ENCODE measurements around the gene GIMAP8.
A peak's percentile ranks its signal among the peaks of the same experiment; 100 is the strongest.

GIMAP8 gene

DNA sequence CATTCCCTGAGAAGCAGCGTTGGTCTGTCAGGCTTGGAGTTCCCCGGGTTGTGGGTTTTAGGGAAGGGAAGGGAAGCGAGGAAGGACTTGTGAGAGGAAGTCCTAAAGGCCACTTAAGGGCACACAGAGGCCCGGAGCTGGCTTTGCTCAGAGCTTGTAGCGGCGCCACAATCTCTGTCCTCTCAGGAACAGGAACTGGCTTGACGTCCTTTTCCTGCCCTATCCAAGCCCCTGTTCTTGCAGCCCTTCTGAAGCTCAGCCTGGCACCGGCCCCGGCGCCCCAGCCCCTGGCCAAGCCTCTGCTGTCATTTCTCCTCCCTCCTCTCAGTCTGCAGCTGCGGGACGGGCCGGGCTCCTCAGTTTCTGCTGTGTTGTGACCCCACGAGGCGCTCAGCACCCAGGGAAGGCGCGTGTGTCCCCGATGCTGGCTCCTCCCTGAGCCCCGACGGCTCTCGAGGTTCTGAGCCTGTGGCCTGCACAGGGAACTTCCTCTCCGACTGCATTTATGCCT is at the start of gene GIMAP8:
Gene GIMAP8 (plus strand): TSS at position 140 of the 511 bp plus-strand sequence. CDS start 16,069 bp downstream, outside the sequence.
- DNase-seq (ENCODE audit: low read depth in 2 of 2): peak; percentile 37 to 48

DNA sequence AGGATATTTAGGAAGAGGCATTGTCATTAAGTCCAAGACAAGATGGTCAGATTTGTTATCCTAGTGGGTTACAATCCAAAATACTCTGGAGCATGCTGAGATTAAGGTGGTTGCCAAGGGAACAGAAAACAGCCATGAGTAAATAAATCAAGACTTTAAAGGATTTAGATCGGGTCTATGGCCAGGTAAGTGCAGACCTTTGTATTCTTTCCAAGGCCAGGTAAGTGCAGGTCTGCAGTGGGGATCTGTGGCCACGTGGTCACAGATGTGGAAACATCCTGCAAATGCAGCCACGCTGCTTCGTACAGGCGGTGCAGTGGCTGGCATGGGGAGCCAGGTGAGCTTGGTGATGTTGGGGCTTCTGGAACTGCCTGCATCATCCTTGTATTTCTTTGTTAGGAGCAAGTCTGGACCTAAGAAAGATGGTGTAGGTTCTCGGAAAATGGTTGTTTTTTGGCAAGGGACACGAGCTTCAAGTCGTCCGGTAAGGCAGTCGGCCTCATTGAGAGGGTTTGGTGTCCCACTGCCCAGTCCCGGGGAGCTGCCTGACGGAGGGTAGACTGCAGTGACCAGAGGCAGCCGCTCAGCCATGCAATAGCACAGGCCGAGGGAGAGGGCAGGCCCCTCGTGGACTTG is 49.5 kb upstream of the GIMAP8 start:
- DNase-seq (ENCODE audit: low read depth in 2 of 2): no peak

DNA sequence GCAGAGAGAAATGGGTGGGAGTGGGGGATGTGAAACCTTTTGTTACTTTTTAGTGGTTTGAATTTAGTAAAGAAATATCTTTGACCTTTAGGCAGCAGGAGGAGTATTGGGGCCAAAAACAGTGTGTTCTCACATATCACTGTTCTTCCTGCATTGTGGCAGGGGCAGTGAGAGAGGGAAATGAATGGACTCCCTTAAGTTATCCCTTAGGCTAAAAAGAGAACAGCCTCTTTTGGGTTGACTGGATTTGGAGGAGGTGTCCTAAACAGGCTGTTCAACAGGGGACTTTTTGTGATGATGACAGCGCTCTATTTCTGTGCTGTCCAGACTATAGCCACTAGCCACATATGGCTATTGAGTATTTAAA is 49.0 kb upstream of the GIMAP8 start:
- DNase-seq (ENCODE audit: low read depth in 2 of 2): no peak

DNA sequence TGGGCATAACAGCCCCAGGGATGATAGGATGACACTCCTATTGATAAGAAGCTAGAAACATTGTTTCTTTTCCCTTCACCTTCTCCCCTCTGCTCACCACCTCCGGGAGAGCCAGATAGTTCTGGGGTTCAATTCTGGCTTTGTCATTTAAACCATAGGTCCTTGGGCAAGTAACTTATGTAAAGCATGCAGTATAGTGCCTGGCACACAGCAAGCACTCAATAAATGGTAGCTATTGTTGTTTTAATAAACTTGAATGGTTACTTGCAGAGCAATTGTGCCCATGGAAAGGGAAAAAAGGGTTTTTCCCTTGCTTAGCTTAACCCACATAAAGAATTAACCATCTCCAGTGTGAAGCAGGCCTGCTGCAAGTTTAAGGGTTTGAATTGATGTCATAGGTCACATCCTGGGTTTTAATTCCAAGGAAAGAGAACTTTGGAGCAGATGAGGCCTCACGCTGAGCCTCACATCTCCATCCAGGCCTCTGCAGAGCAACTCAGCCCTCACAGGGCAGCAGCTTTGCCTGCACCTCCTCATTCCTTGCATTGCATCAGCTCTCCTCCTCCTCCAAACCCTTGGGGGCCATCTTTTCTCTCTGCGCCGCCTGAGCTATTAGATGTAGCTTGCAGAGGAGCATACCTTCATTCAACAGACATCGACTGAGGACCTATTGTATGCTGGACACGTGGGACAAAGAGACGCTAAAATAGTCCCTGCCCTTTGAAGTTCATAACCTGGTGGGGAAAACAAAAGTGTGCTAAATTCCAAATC is 48.4 kb upstream of the GIMAP8 start:
- DNase-seq (ENCODE audit: low read depth in 2 of 2): no peak

DNA sequence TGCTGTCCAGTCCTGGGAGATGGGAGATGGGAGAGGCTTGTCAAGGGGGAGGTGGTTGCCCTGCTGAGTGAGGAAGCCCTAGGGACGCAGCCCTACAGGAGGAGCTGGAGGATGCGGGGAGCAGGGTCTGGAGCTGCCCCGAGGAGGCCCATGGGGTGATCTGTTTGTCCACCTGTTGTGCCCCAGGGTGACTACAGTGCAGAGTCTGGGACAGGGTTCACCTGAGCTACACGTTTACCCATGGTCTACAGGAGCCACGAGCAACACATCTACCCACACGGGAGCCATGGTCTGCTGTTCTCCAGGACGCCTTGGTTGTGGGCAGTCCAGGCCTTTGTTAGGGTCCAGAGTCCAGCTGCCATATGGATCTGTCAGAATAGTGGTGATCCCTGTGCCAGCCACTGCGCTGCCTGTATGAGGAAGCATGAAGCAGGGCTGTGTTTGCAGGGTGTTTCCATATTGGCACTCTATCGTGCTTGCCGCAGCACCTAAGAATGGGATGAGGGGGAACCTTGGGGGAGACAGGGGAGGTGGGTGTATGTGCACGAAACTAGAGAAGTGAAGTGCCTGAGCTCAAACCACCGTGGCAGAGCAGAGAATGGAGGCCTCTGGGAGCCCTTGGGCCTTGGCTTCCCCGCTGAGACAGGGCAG is 47.6 kb upstream of the GIMAP8 start:
- DNase-seq (ENCODE audit: low read depth in 2 of 2): no peak

DNA sequence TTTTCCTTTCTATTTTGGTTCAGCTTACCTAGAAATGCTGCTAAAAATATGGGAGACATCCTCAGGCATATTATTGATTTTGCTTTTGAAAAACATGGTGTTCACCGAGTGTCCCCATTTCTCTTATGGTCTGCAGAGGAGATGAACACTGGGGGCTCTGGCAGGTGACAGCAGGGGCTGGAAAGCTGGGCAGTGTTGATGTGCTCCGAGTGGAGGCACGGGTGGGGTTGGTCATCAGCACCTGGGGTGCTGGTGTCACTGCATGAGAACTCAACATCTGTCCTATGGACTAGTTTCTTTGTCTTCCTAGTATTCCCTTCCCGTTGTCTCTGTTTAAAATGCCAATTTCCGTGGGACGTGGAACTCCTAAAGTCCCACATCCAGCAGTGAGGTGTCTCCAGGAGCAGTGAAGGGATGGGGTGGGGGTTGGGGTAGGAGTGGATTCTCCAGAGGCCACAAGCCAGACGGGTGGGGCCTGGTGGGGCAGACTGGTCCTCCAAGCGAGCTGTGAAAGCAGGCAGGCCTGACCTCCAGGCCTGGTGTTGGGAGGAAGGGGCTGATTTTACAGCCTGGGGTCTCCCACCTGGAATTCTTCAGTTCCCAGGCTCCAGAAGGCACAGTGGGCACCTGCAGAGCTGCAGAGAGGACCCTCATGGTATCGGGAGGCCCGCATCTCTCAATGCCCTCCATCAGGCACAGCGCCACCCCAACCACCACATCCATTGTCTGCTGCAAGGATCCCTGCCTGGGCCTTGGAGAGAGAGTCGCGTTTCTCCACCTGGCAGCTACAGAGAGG is 46.9 kb upstream of the GIMAP8 start:
- no peak for DNase-seq (ENCODE audit: low read depth in 2 of 2)

DNA sequence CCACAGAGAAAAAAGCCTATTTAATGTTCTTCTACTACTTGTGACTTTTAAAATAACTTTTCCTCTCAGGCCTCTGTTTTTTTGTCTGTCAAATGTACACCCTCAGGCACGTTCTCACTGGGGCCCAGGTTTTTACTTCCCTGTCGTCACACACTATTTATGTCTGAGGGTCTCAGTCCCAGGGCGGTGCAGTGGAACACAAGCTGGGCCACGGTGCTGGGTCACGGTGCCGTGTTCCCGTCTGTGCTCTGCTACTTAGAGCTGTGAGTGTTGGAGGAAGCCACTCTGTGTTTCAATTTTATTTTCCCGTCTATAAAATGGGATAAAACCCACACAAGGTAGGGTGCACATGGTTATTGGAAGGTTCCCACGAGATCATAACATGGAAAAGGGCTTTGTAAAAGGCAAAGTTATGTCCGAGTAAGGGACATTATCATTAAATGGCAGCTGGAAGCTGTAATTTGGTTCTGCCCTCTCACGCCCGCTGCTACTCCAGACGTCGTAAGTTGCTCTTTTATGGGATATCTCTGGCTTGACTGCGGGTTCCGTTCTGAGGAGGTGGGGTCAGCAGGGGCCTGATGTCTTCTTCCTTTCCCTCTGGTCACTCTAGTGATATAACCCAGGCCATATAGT is 46.1 kb upstream of the GIMAP8 start:
- no peak for DNase-seq (ENCODE audit: low read depth in 2 of 2)

DNA sequence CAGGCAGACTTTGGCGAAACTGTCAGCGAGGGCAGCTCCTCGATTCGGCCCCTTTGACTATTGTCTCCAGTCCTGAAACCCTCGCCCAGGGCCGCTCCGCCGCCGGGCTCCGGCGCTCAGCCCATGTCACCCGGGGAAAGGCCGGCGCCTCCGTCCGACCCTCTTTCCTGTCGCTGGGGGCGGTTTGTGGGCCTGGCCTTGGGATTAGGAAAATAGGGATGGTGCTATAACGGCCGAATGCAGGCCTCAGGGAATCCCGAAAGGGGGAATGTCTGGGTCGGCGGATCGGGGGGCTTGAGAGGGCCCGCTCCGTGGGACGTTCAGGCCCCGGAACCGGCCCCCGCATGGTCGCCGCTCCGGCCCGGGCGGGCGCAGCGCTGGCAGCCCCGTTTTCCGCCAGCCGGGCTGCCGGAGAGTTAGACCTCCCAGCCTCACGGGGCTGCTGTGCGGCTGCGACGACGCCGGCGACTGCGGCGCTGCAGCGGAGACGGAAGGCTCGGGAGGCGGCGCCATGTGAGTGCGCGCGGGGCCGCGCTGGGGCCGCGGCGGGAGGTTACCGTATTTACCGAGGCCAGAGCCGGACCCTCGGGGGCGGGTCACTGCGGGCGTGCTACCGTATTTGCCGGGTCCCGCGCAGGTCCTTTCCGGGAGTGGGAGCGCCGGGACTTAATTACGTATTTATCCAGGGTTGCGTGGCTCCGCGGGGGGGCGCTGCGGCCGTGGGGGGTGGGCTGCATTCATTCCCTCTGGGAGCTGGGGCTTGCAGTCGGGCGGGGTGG is 45.4 kb upstream of the GIMAP8 start:
- peak; percentile 70 to 74 for DNase-seq (ENCODE audit: low read depth in 2 of 2)

DNA sequence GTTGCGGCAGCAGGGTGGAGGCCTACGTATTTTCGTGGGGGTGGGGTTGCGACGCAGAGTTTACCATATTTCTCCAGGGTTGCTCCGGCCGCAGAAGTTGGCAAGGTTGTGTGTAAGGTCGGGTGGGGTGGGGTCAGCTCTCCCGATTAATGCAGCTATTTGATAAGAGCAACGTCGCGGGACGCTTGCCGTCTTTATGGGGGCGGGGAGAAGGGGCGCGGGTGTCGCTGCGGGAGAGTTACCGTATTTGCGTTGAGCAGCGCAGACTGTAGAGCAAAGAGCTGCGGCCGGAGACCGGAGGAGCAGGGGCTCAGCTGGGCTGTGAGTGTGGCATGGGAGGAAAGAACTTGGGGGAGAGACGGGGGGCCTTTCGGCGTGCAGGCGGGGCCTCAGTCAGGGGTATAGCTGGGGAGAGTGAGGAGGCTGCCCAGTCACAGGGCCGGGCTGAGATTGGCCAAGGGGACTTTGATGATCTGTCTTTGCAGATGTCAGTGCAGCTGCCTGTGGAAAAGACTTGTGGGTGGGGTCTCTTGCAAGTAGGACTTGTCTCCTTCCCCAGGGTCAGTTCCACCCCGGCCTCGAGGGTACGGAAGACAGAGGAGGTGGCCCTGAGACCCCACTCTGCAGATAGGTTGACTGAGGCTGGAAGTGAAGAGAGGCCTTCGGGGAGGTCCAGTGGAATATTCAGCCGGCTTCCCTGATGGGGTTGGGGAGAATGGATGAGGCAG is 44.7 kb upstream of the GIMAP8 start:
- peak in 1 of 2 donors; percentile 16 for DNase-seq (ENCODE audit: low read depth in 2 of 2)

DNA sequence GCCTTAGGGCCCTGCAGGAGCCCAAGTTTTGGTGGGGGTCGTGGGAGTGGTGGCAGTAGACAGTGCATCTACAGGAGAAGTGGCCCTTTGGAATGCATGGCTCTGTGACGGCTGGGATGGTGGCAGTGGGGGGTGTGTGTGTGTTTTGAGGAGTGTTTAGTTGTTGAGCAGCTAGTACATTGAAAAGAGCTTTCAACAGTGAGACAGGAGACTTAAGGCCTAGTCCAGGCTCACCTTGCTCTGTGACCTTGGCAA is 44.2 kb upstream of the GIMAP8 start:
- DNase-seq (ENCODE audit: low read depth in 2 of 2): no peak

DNA sequence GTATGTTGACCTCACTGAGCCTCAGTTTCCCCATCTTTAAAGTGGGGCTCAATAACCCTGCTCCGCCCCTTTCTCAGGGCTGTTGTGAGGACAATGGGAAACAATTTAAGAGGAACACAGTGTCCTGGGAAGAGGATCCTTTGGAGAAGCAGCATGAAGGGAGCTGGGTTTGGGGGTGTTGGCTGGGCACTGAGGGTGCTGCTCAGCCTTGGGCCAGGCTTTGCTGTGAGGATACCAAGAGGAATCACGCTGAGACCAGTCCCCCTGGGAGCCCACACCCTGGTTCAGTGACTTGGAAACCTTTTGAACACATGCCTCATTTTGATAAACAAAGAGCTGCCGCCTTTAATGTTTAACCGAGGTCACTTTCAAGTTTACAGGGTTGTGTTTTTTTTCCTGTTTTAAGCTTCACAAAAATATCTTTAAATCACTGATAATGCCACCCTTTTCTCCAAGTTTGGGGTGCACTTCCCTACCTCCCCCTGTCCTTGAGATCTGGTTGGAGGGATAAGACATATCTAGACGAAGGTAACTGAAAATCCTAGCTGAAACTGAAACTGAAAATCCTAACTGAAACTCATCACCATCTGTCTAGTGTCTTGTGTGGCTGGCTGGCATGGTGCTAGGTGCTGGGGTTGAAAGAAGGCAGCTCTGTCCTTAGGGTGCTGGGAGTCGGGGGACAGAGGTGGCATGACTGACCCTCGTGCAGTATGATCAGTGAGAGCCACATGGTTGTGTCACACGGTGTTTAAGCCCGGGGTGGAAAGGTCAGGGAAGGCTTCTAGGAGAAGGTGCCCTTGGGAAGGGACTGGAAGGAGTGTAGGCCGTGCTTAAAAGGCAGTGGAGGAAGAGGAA is 43.6 kb upstream of the GIMAP8 start:
- DNase-seq (ENCODE audit: low read depth in 2 of 2): no peak

DNA sequence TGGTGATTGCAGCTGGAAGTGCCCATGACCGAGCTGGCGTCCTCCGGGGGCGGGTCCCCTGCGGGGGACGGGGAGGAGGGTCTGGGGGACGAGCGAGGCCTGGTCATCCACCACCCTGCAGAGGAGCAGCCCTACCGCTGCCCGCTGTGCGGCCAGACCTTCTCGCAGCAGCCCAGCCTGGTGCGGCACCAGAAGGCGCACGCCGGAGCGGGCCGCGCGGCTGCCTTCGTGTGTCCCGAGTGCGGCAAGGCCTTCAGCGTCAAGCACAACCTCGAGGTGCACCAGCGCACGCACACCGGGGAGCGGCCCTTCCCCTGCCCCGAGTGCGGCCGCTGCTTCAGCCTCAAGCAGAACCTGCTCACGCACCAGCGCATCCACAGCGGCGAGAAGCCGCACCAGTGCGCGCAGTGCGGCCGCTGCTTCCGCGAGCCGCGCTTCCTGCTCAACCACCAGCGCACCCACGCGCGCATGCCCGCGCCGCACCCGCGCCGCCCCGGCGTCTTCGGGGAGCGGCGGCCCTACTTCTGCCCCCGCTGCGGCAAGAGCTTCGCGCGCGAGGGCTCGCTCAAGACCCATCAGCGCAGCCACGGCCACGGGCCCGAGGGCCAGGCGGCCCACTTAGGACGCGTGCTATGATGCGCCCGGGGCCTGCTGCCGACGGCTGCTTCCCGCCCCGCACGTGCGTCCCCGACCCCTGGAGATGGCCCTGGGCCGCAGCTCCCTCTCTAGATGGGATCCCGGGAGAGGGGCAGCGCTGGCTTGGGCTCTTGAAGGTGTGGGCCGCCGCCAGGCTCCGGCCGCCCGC is 42.6 kb upstream of the GIMAP8 start:
- no peak for DNase-seq (ENCODE audit: low read depth in 2 of 2)

DNA sequence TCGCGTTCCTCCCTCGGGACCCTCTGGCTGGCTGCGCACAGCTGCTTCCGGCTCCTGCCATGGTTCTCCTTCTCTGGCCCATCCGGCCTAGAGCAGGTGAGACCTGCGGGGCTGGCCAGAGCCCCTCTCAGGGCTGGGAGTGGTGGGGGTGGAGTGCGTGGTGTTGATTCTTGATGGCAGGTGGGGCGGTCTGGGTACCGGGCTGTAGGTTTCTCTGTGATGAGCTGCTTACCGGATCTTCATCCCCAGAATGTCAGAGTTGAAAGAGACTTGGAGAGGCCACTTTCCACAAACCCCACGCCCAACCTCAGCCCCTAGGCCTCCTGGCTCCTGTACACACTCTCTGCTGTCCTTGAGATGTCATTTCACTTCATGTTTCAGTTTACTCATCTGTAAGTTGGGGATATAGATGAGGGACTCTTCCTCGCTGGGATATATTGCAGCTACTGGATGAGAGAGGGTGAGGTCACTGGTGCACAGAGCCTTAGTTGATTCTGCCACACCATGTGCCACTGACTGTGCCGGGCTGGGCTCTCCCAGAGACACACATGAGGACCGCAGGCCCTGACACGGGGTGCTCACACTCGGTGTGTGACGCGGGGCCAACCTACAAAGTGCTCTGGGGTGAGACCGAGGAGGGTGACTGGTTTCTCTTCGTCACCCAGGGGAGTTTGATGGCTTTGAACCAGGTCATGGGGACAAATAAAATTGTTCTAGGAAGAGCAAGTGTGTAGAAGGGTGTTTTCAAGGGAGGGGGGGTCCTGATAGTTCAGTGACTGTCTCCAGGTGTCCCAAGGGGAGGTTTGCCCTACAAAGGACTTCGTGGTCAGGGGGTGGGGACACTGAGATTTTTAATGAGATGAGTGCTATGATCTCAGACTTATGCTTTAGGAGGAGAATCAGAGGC is 41.8 kb upstream of the GIMAP8 start:
- DNase-seq (ENCODE audit: low read depth in 2 of 2): no peak

DNA sequence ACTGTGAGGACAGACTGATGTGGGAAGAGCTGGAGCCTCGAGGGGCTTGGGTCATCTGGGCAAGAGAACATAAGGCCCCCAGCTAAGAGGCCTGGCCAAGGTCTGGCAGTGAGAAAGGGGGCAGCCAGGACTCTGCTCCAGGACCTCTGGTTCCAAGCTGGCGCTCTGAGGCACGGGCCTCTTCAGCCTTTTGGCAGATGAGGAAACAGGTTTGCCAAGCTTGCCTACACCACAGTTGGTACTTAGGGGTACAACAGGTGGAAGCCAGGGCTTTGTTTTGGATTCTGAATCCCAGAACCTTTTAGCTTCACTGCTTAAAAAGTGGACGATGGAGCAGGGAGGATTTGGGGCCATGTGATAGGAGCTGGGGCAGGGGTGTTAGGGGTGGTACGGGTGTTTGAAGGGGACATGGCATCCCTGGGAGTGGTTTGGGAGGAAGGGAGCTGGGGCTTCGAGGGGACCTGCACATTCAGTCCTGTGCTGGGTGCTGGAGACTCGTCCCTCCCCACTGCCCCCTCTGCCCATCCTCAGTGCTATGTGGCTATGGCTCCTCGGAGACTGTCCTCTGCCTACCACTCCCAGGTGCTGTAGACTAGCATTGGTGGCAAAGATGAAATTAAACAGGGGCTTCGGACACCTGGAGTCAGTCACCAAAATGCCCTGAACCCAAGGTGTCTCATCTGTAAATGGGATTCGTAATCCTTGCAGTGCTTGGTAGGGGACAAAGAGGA is 41.0 kb upstream of the GIMAP8 start:
- no peak for DNase-seq (ENCODE audit: low read depth in 2 of 2)

DNA sequence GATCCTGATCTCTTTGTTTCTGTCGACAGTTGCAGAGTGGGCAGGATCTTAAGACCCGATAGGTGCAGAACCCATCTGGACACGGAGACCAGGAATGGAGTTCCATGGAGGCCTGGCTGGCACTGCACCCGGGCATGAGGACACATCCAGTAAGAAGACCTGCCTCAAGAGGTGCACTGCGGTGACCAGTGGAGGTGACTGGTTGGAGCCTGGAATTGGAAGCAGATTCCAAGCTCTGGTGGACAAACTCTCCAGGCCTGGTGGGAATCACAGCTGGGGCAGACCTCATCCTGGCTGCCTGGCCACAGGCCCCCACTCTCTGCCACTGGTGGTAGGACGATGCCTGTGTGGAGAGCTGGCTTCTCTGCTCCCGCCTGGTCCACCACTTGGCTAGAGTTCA is 40.3 kb upstream of the GIMAP8 start:
- DNase-seq (ENCODE audit: low read depth in 2 of 2): no peak

DNA sequence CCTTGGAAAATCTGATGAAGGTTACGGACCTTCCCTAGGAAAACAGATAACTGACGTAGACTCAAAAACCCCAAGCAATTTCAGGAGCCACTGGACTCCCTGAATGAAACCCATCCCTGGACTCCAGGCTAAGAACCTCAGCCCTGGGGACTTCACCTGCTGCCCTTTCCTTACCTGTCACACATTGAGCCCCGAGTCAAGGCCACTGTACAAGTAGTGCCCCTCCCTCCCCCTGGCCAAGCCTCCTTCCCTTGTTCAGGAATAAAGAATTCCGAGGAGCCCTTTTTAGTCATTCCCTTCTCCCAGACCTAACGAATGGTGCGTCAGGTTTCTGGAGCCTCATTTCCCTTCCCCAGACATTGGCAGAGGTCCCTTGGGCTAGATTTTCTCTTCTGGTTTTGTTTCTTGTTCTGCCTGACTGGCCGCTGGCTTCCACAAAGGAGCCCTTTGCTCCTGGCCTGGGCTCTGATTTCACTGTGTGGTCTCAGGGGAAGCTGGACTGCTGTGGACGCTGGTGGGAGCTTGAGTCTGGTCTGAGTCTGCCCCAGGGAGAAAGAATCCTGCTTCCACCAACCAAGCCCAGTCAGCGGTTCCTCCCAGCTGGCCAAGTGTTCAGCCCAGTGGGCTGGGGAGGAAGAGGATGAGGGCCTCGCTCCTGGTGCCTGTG is 39.6 kb upstream of the GIMAP8 start:
- no peak for DNase-seq (ENCODE audit: low read depth in 2 of 2)
